DOHH2 (cell line): ENCODE data around the gene ANXA2.

Experiments used
- EZH2phosphoT487 ChIP-seq: fragments of 200-600 bp; sonication (generic); IDR thresholded peaks from 2 replicates; pipeline ENCODE4 v1.6.1; 2017; ENCODE audit warnings: borderline replicate concordance, mild to moderate bottlenecking, antibody characterized with exemption, low read length, moderate library complexity, mixed read lengths
- TF ChIP-seq, protein P1 (sequence below): fragments of 200-600 bp; sonication (generic); IDR thresholded peaks from one replicate; pipeline ENCODE4 v1.5.1; 2014; ENCODE audit warnings: antibody characterized with exemption, mild to moderate bottlenecking, low read depth, low read length; ENCODE audit not compliant: poor library complexity, severe bottlenecking

DNA sequence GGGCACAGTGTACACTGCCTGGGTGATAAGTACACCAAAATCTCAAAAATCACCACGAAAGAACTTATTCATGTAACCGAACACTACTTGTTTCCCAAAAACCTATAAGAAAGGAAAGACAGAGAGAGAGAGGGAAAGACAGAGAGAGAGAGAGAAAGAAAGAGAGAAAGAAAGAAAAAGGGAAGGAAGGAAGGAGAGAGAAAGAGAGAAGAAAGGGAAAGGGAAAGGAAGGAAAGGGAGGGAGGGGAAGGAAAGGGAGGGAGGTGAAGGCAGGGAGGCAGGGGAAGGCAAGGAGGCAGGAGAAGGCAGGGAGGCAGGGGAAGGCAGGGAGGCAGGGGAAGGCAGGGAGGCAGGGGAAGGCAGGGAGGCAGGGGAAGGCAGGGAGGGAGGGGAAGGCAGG lies 48.2 kb downstream of the ANXA2 start:
- TF ChIP-seq, protein P1, sequence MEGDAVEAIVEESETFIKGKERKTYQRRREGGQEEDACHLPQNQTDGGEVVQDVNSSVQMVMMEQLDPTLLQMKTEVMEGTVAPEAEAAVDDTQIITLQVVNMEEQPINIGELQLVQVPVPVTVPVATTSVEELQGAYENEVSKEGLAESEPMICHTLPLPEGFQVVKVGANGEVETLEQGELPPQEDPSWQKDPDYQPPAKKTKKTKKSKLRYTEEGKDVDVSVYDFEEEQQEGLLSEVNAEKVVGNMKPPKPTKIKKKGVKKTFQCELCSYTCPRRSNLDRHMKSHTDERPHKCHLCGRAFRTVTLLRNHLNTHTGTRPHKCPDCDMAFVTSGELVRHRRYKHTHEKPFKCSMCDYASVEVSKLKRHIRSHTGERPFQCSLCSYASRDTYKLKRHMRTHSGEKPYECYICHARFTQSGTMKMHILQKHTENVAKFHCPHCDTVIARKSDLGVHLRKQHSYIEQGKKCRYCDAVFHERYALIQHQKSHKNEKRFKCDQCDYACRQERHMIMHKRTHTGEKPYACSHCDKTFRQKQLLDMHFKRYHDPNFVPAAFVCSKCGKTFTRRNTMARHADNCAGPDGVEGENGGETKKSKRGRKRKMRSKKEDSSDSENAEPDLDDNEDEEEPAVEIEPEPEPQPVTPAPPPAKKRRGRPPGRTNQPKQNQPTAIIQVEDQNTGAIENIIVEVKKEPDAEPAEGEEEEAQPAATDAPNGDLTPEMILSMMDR, result no peak
- no peak for TF ChIP-seq EZH2phosphoT487
